Measurements from ENCODE around the gene FCHSD2. TPM values are rescaled to one million over a fixed set of nuclear protein-coding genes. Genes with fewer than 3 reads are reported as not detected.
"Not testable (repeated sequence)": the region's sequence is repeated elsewhere in the genome, so short reads cannot be mapped to it uniquely, and the experiment has no call there.

FCHSD2 gene
- total RNA-seq, 1 donor from 2014 or later, result 13.1 TPM

- peak; percentile 36 for DNase-seq (ENCODE audit: low read depth)
Measured at GRCh38 chr11:72807021-72807693, 335.0 kb downstream of the FCHSD2 start.

GRCh38 chr11:72806378-72806777 is 335.7 kb downstream of the FCHSD2 start:
- DNase-seq (ENCODE audit: low read depth), result not testable (repeated sequence)

GRCh38 chr11:72805216-72805615 is 336.9 kb downstream of the FCHSD2 start:
- no peak for DNase-seq (ENCODE audit: low read depth)

- DNase-seq (ENCODE audit: low read depth), result no peak
Measured at GRCh38 chr11:72802822-72803221, 339.3 kb downstream of the FCHSD2 start.

- no peak for DNase-seq (ENCODE audit: low read depth)
Measured at GRCh38 chr11:72799441-72799840, 342.7 kb downstream of the FCHSD2 start.

GRCh38 chr11:72798361-72798760 is 343.8 kb downstream of the FCHSD2 start:
- DNase-seq (ENCODE audit: low read depth), result no peak

GRCh38 chr11:72793425-72794367 is 348.4 kb downstream of the FCHSD2 start, which contains the start of gene STARD10:
Gene STARD10, minus strand, starts transcription at chr11:72794047. Its CDS starts 12,866 bp downstream, at chr11:72781181.
- peak; percentile 98 for DNase-seq (ENCODE audit: low read depth)

GRCh38 chr11:72793076-72793424 is 349.1 kb downstream of the FCHSD2 start:
- no peak for DNase-seq (ENCODE audit: low read depth)

- DNase-seq (ENCODE audit: low read depth), result no peak
Measured at GRCh38 chr11:72792437-72793021, 349.6 kb downstream of the FCHSD2 start.

- not testable (repeated sequence) for DNase-seq (ENCODE audit: low read depth)
Measured at GRCh38 chr11:72791228-72791627, 350.9 kb downstream of the FCHSD2 start.

GRCh38 chr11:72789493-72790131 is 352.5 kb downstream of the FCHSD2 start:
- DNase-seq (ENCODE audit: low read depth), result peak; percentile 73

GRCh38 chr11:72788241-72788640 is 353.9 kb downstream of the FCHSD2 start:
- DNase-seq (ENCODE audit: low read depth), result no peak

GRCh38 chr11:72787216-72788104 is 354.7 kb downstream of the FCHSD2 start:
- DNase-seq (ENCODE audit: low read depth), result no peak

Other genes starting within 250 kb of the FCHSD2 start
- 1.6 and 3.4 TPM in 2 replicates for gene P2RY2, start 76.0 kb upstream of the FCHSD2 start, total RNA-seq
- 0.67 and 1.1 TPM in 2 replicates for gene P2RY6, start 130.0 kb upstream of the FCHSD2 start, total RNA-seq
- 38.0 and 38.4 TPM in 2 replicates for gene ARHGEF17, start 166.0 kb upstream of the FCHSD2 start, total RNA-seq
- gene RELT, start 234.1 kb upstream of the FCHSD2 start, total RNA-seq, result 3.4 and 10.2 TPM in 2 replicates